T-cell (primary cell): ENCODE measurements around the gene FHIT. TPM values are rescaled to one million over a fixed set of nuclear protein-coding genes. Genes with fewer than 3 reads are reported as not detected.

Source experiments
- ATAC-seq, 4 experiments: fragments of 200-7000 bp in 3 of 4; fragments of 150-1000 bp in 1 of 4; cut with Tn5 transposase; replicated peaks in 1 of 4; 1 replicate in 3 of 4; 2 replicates in 1 of 4; pipeline ENCODE4 v1.10.0; 2021; ENCODE audit warnings: moderate library complexity in 3 of 4, mild to moderate bottlenecking in 2 of 4, moderate number of reproducible peaks in 1 of 4
- CTCF ChIA-PET, 2 donors: fragments of 300-600 bp; sonication (Branson Sonifier 250); formaldehyde crosslinking; loops; one replicate each; lab custom pipeline; 2022; ENCODE audit warnings: antibody characterized with exemption in 2 of 2; lab: Charles Lee
- POLR2A ChIA-PET, 2 donors: fragments of 300-600 bp; sonication (Branson Sonifier 250); formaldehyde crosslinking; loops; one replicate each; lab custom pipeline; 2022; ENCODE audit warnings: antibody characterized with exemption in 2 of 2; lab: Charles Lee
- DNase-seq, 35 experiments: peaks; one replicate each; pipeline versions ENCODE4 v3.0.0 to v3.0.0-alpha.2; 2013 to 2023
- H3K27ac ChIP-seq: one replicate; pipeline ENCODE4 v1.5.1; 2013; ENCODE audit warnings: low read length
- H3K27me3 ChIP-seq, 2 experiments: replicated peaks in 1 of 2; 1 replicate in 1 of 2; 2 replicates in 1 of 2; pipeline versions ENCODE4 v1.6.1 to v1.7.0; 2013; ENCODE audit warnings: low read length in 1 of 2, mixed read lengths in 1 of 2; ENCODE audit not compliant: control insufficient read depth in 2 of 2, insufficient read depth in 2 of 2; ENCODE audit errors: extremely low read depth in 1 of 2
- H3K36me3 ChIP-seq, 2 donors: 1 replicate in 1 of 2; 2 replicates in 1 of 2; pipeline versions ENCODE4 v1.6.1 to v1.7.0; 2013; ENCODE audit warnings: low read length in 1 of 2; ENCODE audit not compliant: control insufficient read depth in 2 of 2, insufficient read depth in 1 of 2; ENCODE audit errors: extremely low read depth in 1 of 2
- H3K4me1 ChIP-seq, 2 experiments: 1 replicate in 1 of 2; 2 replicates in 1 of 2; pipeline versions ENCODE4 v1.6.1 to v1.7.0; 2013; ENCODE audit warnings: low read length in 2 of 2, mixed read lengths in 1 of 2; ENCODE audit not compliant: insufficient read depth in 2 of 2, control insufficient read depth in 1 of 2; ENCODE audit errors: extremely low read depth in 1 of 2
- H3K4me3 ChIP-seq, 2 donors: 1 replicate in 1 of 2; 2 replicates in 1 of 2; pipeline versions ENCODE4 v1.5.1 to v1.7.0; 2013; ENCODE audit warnings: mild to moderate bottlenecking in 2 of 2, low read length in 1 of 2, moderate library complexity in 1 of 2; ENCODE audit not compliant: control insufficient read depth in 1 of 2; ENCODE audit errors: extremely low read depth in 1 of 2
- H3K9me3 ChIP-seq: 2 replicates; pipeline ENCODE4 v1.7.0; 2013
- H3K27ac Mint-ChIP-seq, 2 donors: one replicate each; pipeline ENCODE4 v1.8.0; 2020 to 2021; ENCODE audit warnings: mild to moderate bottlenecking in 2 of 2, mixed read lengths in 2 of 2
- H3K27me3 Mint-ChIP-seq, 2 donors: one replicate each; pipeline ENCODE4 v1.8.0; 2021 to 2022; ENCODE audit warnings: mixed read lengths in 2 of 2
- H3K36me3 Mint-ChIP-seq: one replicate; pipeline ENCODE4 v1.8.0; 2021; ENCODE audit warnings: mixed read lengths
- H3K4me1 Mint-ChIP-seq, 3 donors: one replicate each; pipeline ENCODE4 v1.8.0; 2020 to 2022; ENCODE audit warnings: mixed read lengths in 3 of 3, mild to moderate bottlenecking in 1 of 3
- H3K4me3 Mint-ChIP-seq, 3 donors: one replicate each; pipeline ENCODE4 v1.8.0; 2020 to 2022; ENCODE audit warnings: mild to moderate bottlenecking in 3 of 3, mixed read lengths in 3 of 3, moderate library complexity in 3 of 3
- H3K9me3 Mint-ChIP-seq, 3 donors: one replicate each; pipeline ENCODE4 v1.8.0; 2020 to 2022; ENCODE audit warnings: mixed read lengths in 3 of 3
- WGBS: methylation state at CpG from one replicate; pipeline ENCODE4 v1.1.5; 2013; ENCODE audit warnings: missing lambda C conversion rate; ENCODE audit not compliant: insufficient coverage; 5-methylcytosine and 5-hydroxymethylcytosine counted together
- total RNA-seq, 35 experiments: library from RNA in 6 of 35; stranded (reverse) in 6 of 35; fragments of 120-200 nt in 1 of 35; gene quantifications; one replicate each; pipeline versions ENCODE4 v1.2.1 to v1.2.4 and lab custom pipeline; 2013 to 2026

The FHIT gene
- total RNA-seq, 5 donors from 2014 or later (not counting 1 experiment from before 2014, with no cell fraction given) = 33.1 to 197 (median 78.3) TPM

DNA sequence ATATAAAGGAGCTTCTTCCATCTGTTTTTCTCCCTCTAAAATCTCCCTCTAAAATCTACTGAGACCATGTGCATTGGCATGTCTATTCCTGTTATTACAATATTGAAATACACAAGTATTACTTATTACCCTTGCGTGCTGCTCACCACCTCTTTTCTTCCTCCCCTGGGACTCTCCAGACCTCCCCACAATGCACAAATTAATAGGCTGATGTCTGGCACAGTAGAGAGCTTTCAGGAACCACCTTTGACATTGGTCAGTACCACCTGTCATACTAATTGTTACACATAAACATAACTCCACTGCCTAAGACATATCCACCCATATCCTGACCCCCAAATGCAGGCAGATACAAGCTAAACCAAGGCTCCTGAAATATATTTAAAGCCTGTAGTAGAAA is 722.6 kb downstream of the FHIT start:
- whole genome bisulfite sequencing = 91% methylated on average over 1 of the region's 1 CpG

DNA sequence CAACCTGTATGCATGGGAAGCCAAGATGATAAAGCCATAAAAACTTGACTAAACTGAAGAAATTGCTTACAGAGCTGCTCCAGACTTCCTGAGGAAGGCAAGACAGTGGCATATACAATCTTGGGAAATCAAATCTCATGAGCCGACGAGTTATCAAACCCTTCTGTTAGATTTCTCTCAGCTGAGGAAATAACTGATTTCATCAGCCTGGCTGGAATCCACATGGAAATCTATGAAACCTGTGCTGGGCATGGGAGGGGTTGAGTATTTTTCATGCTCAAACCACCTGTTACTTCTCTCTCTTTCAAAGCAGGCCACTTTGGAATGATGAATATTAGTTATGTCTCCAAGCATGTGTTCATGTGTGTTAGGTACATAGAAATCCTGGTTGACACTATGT is 727.7 kb downstream of the FHIT start:
- Mint-ChIP-seq H3K9me3 (peaks cover 0 to 4% (median 0%) of the 10 kb centered on the region in 3 donors), H3K4me3 (no peak overlapping the region), H3K4me1 (no peaks in the 10 kb centered on the region), H3K27ac (no peak overlapping the region), H3K27me3 (no peaks in the 10 kb centered on the region), H3K36me3 (no peaks in the 10 kb centered on the region)
- POLR2A ChIA-PET = no interaction called here
- no CpG with 5 or more reads among the region's 2 CpGs for WGBS
- Histone ChIP-seq H3K27me3 (no peaks in the 10 kb centered on the region), H3K9me3 (no peaks in the 10 kb centered on the region), H3K4me1 (no peaks in the 10 kb centered on the region), H3K36me3 (no peaks in the 10 kb centered on the region), H3K4me3 (no peak overlapping the region), H3K27ac (no peak overlapping the region)
- no peak for DNase-seq
- ATAC-seq = no peak
- CTCF ChIA-PET = no interaction called here

More for the DNA sequence above, 722.6 kb downstream of the FHIT start:
- no peaks in the 10 kb centered on the region for H3K36me3 Mint-ChIP-seq
- H3K27ac ChIP-seq = no peak overlapping the region
- H3K36me3 ChIP-seq = no peaks in the 10 kb centered on the region
- no peaks in the 10 kb centered on the region for H3K4me1 Mint-ChIP-seq
- no peaks in the 10 kb centered on the region for H3K9me3 Mint-ChIP-seq
- POLR2A ChIA-PET = no interaction called here
- no peak for ATAC-seq
- H3K9me3 ChIP-seq = no peaks in the 10 kb centered on the region
- H3K4me1 ChIP-seq = no peaks in the 10 kb centered on the region
- H3K27me3 Mint-ChIP-seq = no peaks in the 10 kb centered on the region
- no peak overlapping the region for H3K27ac Mint-ChIP-seq
- CTCF ChIA-PET = interaction anchor here in 1 of 2 donors (0.6 kb wide), 1 partner anchor 15 kb away, joined by 4 read pairs; no protein-coding TSS in a partner anchor
- no peak overlapping the region for H3K4me3 Mint-ChIP-seq
- H3K27me3 ChIP-seq = no peaks in the 10 kb centered on the region
- no peak overlapping the region for H3K4me3 ChIP-seq
- no peak for DNase-seq

- DNase-seq (no peak), ATAC-seq (no peak)
- no peaks in the 10 kb centered on the region for H3K27me3 Mint-ChIP-seq
- H3K9me3 ChIP-seq = no peaks in the 10 kb centered on the region
- WGBS = no CpG with 5 or more reads among the region's 3 CpGs
- no peaks in the 10 kb centered on the region for H3K9me3 Mint-ChIP-seq
- H3K4me1 ChIP-seq = peaks cover 0 to 2% of the 10 kb centered on the region in 2 experiments
- H3K4me3 Mint-ChIP-seq = no peak overlapping the region
- no peaks in the 10 kb centered on the region for H3K36me3 ChIP-seq
- H3K36me3 Mint-ChIP-seq = no peaks in the 10 kb centered on the region
- H3K27me3 ChIP-seq = no peaks in the 10 kb centered on the region
- H3K27ac Mint-ChIP-seq = no peak overlapping the region
- no peak overlapping the region for H3K27ac ChIP-seq
- ChIA-PET POLR2A (no interaction called here), CTCF (no interaction called here)
- H3K4me1 Mint-ChIP-seq = peaks cover 0 to 2% (median 0%) of the 10 kb centered on the region in 3 donors
- no peak overlapping the region for H3K4me3 ChIP-seq
Observed at GRCh38 chr3:60517134-60517533, 734.1 kb downstream of the FHIT start.

DNA sequence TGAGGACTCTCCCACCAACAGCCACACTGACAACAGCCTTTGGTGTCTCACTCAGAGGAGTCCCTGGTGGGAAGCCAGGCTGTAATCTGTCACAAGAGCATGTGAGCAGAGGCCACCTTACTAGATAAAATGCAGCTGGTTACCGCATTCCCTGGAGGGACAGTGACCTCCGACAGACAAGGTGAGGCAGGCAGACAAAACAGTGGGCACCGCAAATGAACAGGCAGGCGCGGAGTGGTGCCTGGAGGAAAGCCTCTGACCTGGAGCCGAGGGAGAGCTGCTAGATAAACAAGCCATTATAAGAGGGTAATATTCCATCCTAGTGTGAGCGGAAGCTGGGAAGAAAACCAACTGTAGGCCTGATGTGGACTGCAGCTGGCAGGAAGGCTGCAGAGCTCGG is 736.4 kb downstream of the FHIT start:
- Histone ChIP-seq H3K36me3 (no peaks in the 10 kb centered on the region), H3K27ac (no peak overlapping the region), H3K4me1 (peaks cover 0 to 2% of the 10 kb centered on the region in 2 experiments), H3K27me3 (no peaks in the 10 kb centered on the region), H3K4me3 (no peak overlapping the region), H3K9me3 (no peaks in the 10 kb centered on the region)
- WGBS = 91% methylated on average over 6 of the region's 8 CpGs
- Mint-ChIP-seq H3K27ac (no peak overlapping the region), H3K4me3 (no peak overlapping the region), H3K4me1 (peaks cover 0 to 2% (median 0%) of the 10 kb centered on the region in 3 donors), H3K27me3 (no peaks in the 10 kb centered on the region), H3K9me3 (no peaks in the 10 kb centered on the region), H3K36me3 (no peaks in the 10 kb centered on the region)
- ChIA-PET POLR2A (no interaction called here), CTCF (no interaction called here)
- ATAC-seq (no peak), DNase-seq (no peak)

DNA sequence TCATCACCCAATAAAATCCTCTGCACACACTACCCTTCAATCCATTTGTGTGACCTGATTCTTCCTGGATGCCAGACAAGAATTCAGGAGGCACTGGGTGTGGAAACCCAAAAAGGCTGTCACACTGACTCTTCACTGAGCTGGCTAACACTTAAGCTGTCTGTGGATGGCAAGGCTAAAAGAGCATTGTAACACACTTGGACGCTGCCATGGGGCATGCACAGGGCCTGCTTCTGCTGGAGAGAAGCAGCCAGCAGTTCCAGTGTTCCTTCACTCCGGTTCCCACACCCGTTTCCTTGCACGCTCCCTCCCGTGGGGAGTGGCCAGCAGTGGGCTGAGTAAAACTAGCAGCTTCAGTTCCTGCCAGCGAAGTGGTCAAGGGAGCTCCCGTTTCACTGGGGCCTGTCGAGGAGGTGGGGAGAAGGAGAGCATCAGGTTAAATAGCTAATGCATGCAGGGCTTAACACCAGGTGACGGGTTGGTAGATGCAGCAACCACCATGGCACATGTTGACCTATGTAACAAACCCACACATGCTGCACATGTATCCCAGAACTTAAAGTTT is 737.1 kb downstream of the FHIT start:
- Histone ChIP-seq H3K27ac (no peak overlapping the region), H3K4me3 (no peak overlapping the region), H3K27me3 (no peaks in the 10 kb centered on the region), H3K36me3 (no peaks in the 10 kb centered on the region), H3K9me3 (no peaks in the 10 kb centered on the region), H3K4me1 (peaks cover 0 to 2% of the 10 kb centered on the region in 2 experiments)
- Mint-ChIP-seq H3K36me3 (no peaks in the 10 kb centered on the region), H3K4me3 (no peak overlapping the region), H3K9me3 (no peaks in the 10 kb centered on the region), H3K4me1 (peaks cover 0 to 2% (median 0%) of the 10 kb centered on the region in 3 donors), H3K27me3 (no peaks in the 10 kb centered on the region), H3K27ac (no peak overlapping the region)
- ATAC-seq = no peak
- WGBS = 86% methylated on average over 8 of the region's 9 CpGs
- no peak for DNase-seq
- POLR2A ChIA-PET = no interaction called here
- CTCF ChIA-PET = no interaction called here

GRCh38 chr3:60513241-60513640 is 738.0 kb downstream of the FHIT start:
- no peaks in the 10 kb centered on the region for H3K9me3 ChIP-seq
- peaks cover 0 to 2% (median 0%) of the 10 kb centered on the region in 3 donors for H3K4me1 Mint-ChIP-seq
- no peak overlapping the region for H3K27ac ChIP-seq
- H3K9me3 Mint-ChIP-seq = no peaks in the 10 kb centered on the region
- no peak overlapping the region for H3K27ac Mint-ChIP-seq
- H3K27me3 ChIP-seq = no peaks in the 10 kb centered on the region
- no peak for ATAC-seq
- H3K4me3 Mint-ChIP-seq = no peak overlapping the region
- no peaks in the 10 kb centered on the region for H3K36me3 ChIP-seq
- peaks cover 0 to 2% of the 10 kb centered on the region in 2 experiments for H3K4me1 ChIP-seq
- ChIA-PET POLR2A (no interaction called here), CTCF (no interaction called here)
- no peaks in the 10 kb centered on the region for H3K27me3 Mint-ChIP-seq
- no peak overlapping the region for H3K4me3 ChIP-seq
- DNase-seq = no peak
- H3K36me3 Mint-ChIP-seq = no peaks in the 10 kb centered on the region

- no peak overlapping the region for H3K4me3 Mint-ChIP-seq
- Histone ChIP-seq H3K9me3 (no peaks in the 10 kb centered on the region), H3K27me3 (no peaks in the 10 kb centered on the region), H3K4me3 (no peak overlapping the region), H3K36me3 (no peaks in the 10 kb centered on the region), H3K27ac (no peak overlapping the region), H3K4me1 (peaks cover 0 to 2% of the 10 kb centered on the region in 2 experiments)
- H3K27me3 Mint-ChIP-seq = no peaks in the 10 kb centered on the region
- H3K9me3 Mint-ChIP-seq = peaks cover 0 to 3% (median 3%) of the 10 kb centered on the region in 3 donors
- DNase-seq (no peak), ATAC-seq (no peak)
- no CpG with 5 or more reads among the region's 1 CpG for WGBS
- no peak overlapping the region for H3K27ac Mint-ChIP-seq
- peaks cover 0 to 2% (median 0%) of the 10 kb centered on the region in 3 donors for H3K4me1 Mint-ChIP-seq
- ChIA-PET POLR2A (no interaction called here), CTCF (no interaction called here)
- no peaks in the 10 kb centered on the region for H3K36me3 Mint-ChIP-seq
Observed at GRCh38 chr3:60512506-60512905, 738.7 kb downstream of the FHIT start.
